ENCODE data around the gene TBC1D22B.

- TF ChIP-seq ZBTB8A (tag by site-specific recombination; IDR thresholded peaks at IDR 0.05) (no peak), REST (tag by site-specific recombination; IDR thresholded peaks at IDR 0.05) (no peak), KLF1 (tag by site-specific recombination; IDR thresholded peaks at IDR 0.05) (no peak), ZBTB7A (tag by site-specific recombination; IDR thresholded peaks at IDR 0.05; ENCODE audit: low read depth) (no peak), ZBTB44 (tag by site-specific recombination; IDR thresholded peaks at IDR 0.05) (no peak), TCF7L2 (IDR thresholded peaks at IDR 0.05; ENCODE audit: borderline replicate concordance, low read depth, low read length) (no peak), ZNF610 (tag by site-specific recombination; IDR thresholded peaks at IDR 0.05; ENCODE audit: borderline replicate concordance) (no peak), ZNF580 (tag by site-specific recombination; IDR thresholded peaks at IDR 0.05) (no peak), ZNF501 (tag by site-specific recombination; IDR thresholded peaks at IDR 0.05) (no peak), CTCF (tag by site-specific recombination; IDR thresholded peaks at IDR 0.05) (no peak), ZNF561 (tag by site-specific recombination; IDR thresholded peaks at IDR 0.05; ENCODE audit: borderline replicate concordance) (no peak), KLF16 (tag by site-specific recombination; IDR thresholded peaks at IDR 0.05) (no peak), SP2 (tag by site-specific recombination; IDR thresholded peaks at IDR 0.05) (no peak), ZNF837 (tag by site-specific recombination; IDR thresholded peaks at IDR 0.05) (no peak)
Observed at GRCh38 chr6:37243816-37244370, 13.7 kb upstream of the TBC1D22B start.

Measured in HEK293 (cell line).